Endothelial cell of umbilical vein (primary cell): ENCODE data around the gene MCU. TPM values are rescaled to one million over a fixed set of nuclear protein-coding genes. Genes with fewer than 3 reads are reported as not detected.

Source experiments
- BruUV-seq: library from RNA; stranded (reverse); fragments of 400-500 nt; replicated peaks from 2 replicates; lab custom pipeline; 2021; lab: Mats Ljungman, UMichigan
- CTCF ChIA-PET: fragments of 300-600, 350-600 bp; sonication (Branson Sonifier 250); formaldehyde crosslinking; loops from one replicate; lab custom pipeline; 2021; ENCODE audit warnings: antibody characterized with exemption, inconsistent platforms; lab: Charles Lee
- POLR2A ChIA-PET: fragments of 300-600, 350-600 bp; sonication (Branson Sonifier 250); formaldehyde crosslinking; loops from one replicate; lab custom pipeline; 2021; ENCODE audit warnings: antibody characterized with exemption, inconsistent platforms; lab: Charles Lee
- DNase-seq: peaks from one replicate; pipeline ENCODE4 v3.0.0-alpha.2; 2011; ENCODE audit warnings: low read depth, low spot score
- FAIRE-seq: peaks from 2 replicates; lab custom pipeline; 2011; peaks lifted over from hg19 to GRCh38; lab: Jason Lieb, UNC
- H2AFZ ChIP-seq: 2 replicates; pipeline ENCODE4 v1.6.0; 2012; ENCODE audit warnings: low read depth, low read length, control low read depth, inconsistent platforms
- H3K27ac ChIP-seq: 2 replicates; pipeline ENCODE4 v1.5.1; 2011; ENCODE audit warnings: low read depth, mild to moderate bottlenecking, control low read depth, low read length, moderate library complexity; ENCODE audit not compliant: insufficient read depth
- H3K27me3 ChIP-seq, 2 experiments: 2 replicates each; pipeline versions ENCODE4 v1.6.0 to v1.6.1; 2011; ENCODE audit warnings: low read length in 2 of 2, mixed read lengths in 1 of 2; ENCODE audit not compliant: control insufficient read depth in 2 of 2, insufficient read depth in 2 of 2
- H3K36me3 ChIP-seq, 2 experiments: 2 replicates in 1 of 2; 3 replicates in 1 of 2; pipeline ENCODE4 v1.5.1; 2011; ENCODE audit warnings: low read length in 2 of 2, mild to moderate bottlenecking in 1 of 2, moderate library complexity in 1 of 2; ENCODE audit not compliant: control insufficient read depth in 2 of 2, insufficient read depth in 2 of 2; ENCODE audit errors: extremely low read depth in 1 of 2
- H3K4me1 ChIP-seq: 3 replicates; pipeline ENCODE4 v1.5.1; 2011; ENCODE audit warnings: mild to moderate bottlenecking, low read length; ENCODE audit not compliant: control insufficient read depth, insufficient read depth; ENCODE audit errors: extremely low read depth
- H3K4me2 ChIP-seq: 2 replicates; pipeline ENCODE4 v1.6.1; 2011; ENCODE audit warnings: low read length, control low read depth, mixed read lengths; ENCODE audit not compliant: insufficient read depth
- H3K4me3 ChIP-seq, 3 experiments: fragments of 200-600 bp in 1 of 3; sonication (generic), shearing (Covaris generic) in 1 of 3; replicated peaks in 1 of 3; 2 replicates each; pipeline ENCODE4 v1.5.1; 2011 to 2016; ENCODE audit warnings: control low read depth in 3 of 3, low read length in 3 of 3, mild to moderate bottlenecking in 2 of 3, inconsistent platforms in 1 of 3, low read depth in 1 of 3, moderate library complexity in 1 of 3; ENCODE audit not compliant: insufficient read depth in 1 of 3
- H3K79me2 ChIP-seq: 2 replicates; pipeline ENCODE4 v1.6.0; 2012; ENCODE audit warnings: low read length, inconsistent platforms; ENCODE audit not compliant: control insufficient read depth, insufficient read depth
- H3K9ac ChIP-seq: replicated peaks from 2 replicates; pipeline ENCODE3; 2011; ENCODE audit warnings: low read length, control low read depth; ENCODE audit not compliant: insufficient read depth; ENCODE audit errors: extremely low read depth
- H3K9me1 ChIP-seq: replicated peaks from 3 replicates; pipeline ENCODE4 v1.6.0; 2011; ENCODE audit warnings: mild to moderate bottlenecking, low read length; ENCODE audit not compliant: control insufficient read depth, insufficient read depth; ENCODE audit errors: extremely low read depth
- H3K9me3 ChIP-seq: replicated peaks from 2 replicates; pipeline ENCODE4 v1.5.1; 2012; ENCODE audit warnings: low read length, inconsistent platforms; ENCODE audit not compliant: control insufficient read depth, insufficient read depth
- H4K20me1 ChIP-seq: replicated peaks from 2 replicates; pipeline ENCODE3; 2011; ENCODE audit warnings: mild to moderate bottlenecking, low read length; ENCODE audit not compliant: control insufficient read depth, insufficient read depth; ENCODE audit errors: extremely low read depth
- EZH2 ChIP-seq: IDR thresholded peaks from 2 replicates; pipeline ENCODE4 v1.6.1; 2012; ENCODE audit warnings: borderline replicate concordance, low read depth, mild to moderate bottlenecking, moderate library complexity, low read length, inconsistent platforms; ENCODE audit not compliant: severe bottlenecking
- FOS ChIP-seq: IDR thresholded peaks from 2 replicates; pipeline ENCODE4 v1.6.1; 2011; ENCODE audit warnings: mild to moderate bottlenecking, low read length, moderate library complexity, borderline replicate concordance; ENCODE audit not compliant: insufficient read depth
- GATA2 ChIP-seq: IDR thresholded peaks from 2 replicates; pipeline ENCODE4 v1.7.0; 2011; ENCODE audit warnings: low read depth, mild to moderate bottlenecking, moderate library complexity, mixed read lengths, low read length; ENCODE audit not compliant: insufficient read length, insufficient read depth
- JUN ChIP-seq: IDR thresholded peaks from 2 replicates; pipeline ENCODE4 v1.6.1; 2011; ENCODE audit warnings: borderline replicate concordance, low read depth; ENCODE audit not compliant: insufficient read length, insufficient read depth
- MYC ChIP-seq: IDR thresholded peaks from one replicate; pipeline ENCODE4 v1.6.1; 2011; ENCODE audit warnings: mild to moderate bottlenecking, low read depth, low read length
- POLR2A ChIP-seq: IDR thresholded peaks from 2 replicates; pipeline ENCODE4 v1.6.1; 2012; ENCODE audit warnings: low read depth, mild to moderate bottlenecking, control low read depth, low read length
- POLR2AphosphoS5 ChIP-seq: IDR thresholded peaks from 2 replicates; pipeline ENCODE4 v1.6.1; 2012; ENCODE audit warnings: low read depth, mild to moderate bottlenecking, control low read depth, low read length, moderate library complexity; ENCODE audit not compliant: insufficient read depth
- dilution Hi-C: fragments of 300-500 bp; cut with MboI; formaldehyde crosslinking; loops from one replicate; pipeline ENCODE4 v1.15.0; 2019; ENCODE audit warnings: low sequenced_read_pairs; ENCODE audit not compliant: extremely low pct_ligation_motif_present
- intact Hi-C: fragments of 100-400 bp; cut with micrococcal nuclease; formaldehyde crosslinking; loops from one replicate; pipeline ENCODE4 v1.10.0; 2022
- polyA plus RNA-seq, 4 experiments: library from polyadenylated mRNA; depleted of rRNA in 3 of 4; stranded (reverse) in 3 of 4; unstranded in 1 of 4; fragments of >200 nt; gene quantifications; 2 replicates each; pipeline versions ENCODE4 v1.2.1 to v1.2.3, GENCODE V29; 2011 to 2012; ENCODE audit warnings: missing spikeins in 1 of 4
- total RNA-seq: library from RNA; stranded (reverse); gene quantifications from 2 replicates; pipeline ENCODE4 v1.2.3, GENCODE V29; 2021
- TF ChIP-seq, protein P1 (sequence below), 2 donors: IDR thresholded peaks; 1 replicate in 1 of 2; 2 replicates in 1 of 2; pipeline ENCODE4 v1.5.1; 2011; ENCODE audit warnings: low read length in 2 of 2, mild to moderate bottlenecking in 2 of 2, moderate library complexity in 2 of 2, control low read depth in 1 of 2, inconsistent platforms in 1 of 2, low read depth in 1 of 2; ENCODE audit not compliant: insufficient read depth in 1 of 2; ENCODE audit errors: extremely low read depth in 1 of 2
- TF ChIP-seq, protein P2 (sequence below): IDR thresholded peaks from 2 replicates; pipeline ENCODE4 v1.6.1; 2011; ENCODE audit not compliant: insufficient read depth, insufficient read length

Gene MCU
- total and polyA plus RNA-seq, 2 donors (not counting 3 experiments of a cell fraction or from before 2014, with no cell fraction given): 25.2 to 37.2 TPM

DNA sequence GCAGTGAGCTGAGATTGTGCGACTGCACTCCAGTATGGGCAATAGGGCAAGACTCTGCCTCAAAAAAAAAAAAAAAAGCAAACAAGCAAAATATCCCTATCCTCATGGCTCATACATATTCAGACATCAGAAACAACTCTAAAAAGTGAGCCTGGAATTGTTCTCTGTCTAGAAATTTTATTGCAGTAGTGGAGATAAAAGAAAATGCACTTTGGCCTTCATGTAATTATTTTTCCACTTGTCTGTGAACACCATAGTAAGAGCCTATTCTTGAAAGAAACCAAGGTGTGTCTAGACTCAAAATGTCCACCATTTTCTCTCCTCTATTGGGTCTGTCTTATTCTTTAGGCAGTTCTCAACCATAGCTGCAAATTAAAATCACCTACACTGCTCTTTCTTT lies 30.5 kb upstream of the MCU start:
- Histone ChIP-seq H3K36me3 (no peaks in the 10 kb centered on the region), H3K27ac (no peak overlapping the region), H2AFZ (no peak overlapping the region), H3K9me3 (no peaks in the 10 kb centered on the region), H3K4me2 (no peak overlapping the region), H3K27me3 (no peaks in the 10 kb centered on the region), H3K9ac (no peak overlapping the region), H3K9me1 (no peaks in the 10 kb centered on the region), H3K4me1 (no peaks in the 10 kb centered on the region), H4K20me1 (no peaks in the 10 kb centered on the region), H3K4me3 (no peak overlapping the region), H3K79me2 (no peaks in the 10 kb centered on the region)
- POLR2A ChIA-PET: no interaction called here
- FAIRE-seq: no peak
- dilution Hi-C loops (no loop called here), intact Hi-C loops (no loop called here)
- no peak for DNase-seq
- BruUV-seq: no TSS peak
- CTCF ChIA-PET: interaction anchor here (1.7 kb wide), 1 partner anchor 11 kb away, joined by 5 read pairs; no protein-coding TSS in a partner anchor
- TF ChIP-seq, protein P1, sequence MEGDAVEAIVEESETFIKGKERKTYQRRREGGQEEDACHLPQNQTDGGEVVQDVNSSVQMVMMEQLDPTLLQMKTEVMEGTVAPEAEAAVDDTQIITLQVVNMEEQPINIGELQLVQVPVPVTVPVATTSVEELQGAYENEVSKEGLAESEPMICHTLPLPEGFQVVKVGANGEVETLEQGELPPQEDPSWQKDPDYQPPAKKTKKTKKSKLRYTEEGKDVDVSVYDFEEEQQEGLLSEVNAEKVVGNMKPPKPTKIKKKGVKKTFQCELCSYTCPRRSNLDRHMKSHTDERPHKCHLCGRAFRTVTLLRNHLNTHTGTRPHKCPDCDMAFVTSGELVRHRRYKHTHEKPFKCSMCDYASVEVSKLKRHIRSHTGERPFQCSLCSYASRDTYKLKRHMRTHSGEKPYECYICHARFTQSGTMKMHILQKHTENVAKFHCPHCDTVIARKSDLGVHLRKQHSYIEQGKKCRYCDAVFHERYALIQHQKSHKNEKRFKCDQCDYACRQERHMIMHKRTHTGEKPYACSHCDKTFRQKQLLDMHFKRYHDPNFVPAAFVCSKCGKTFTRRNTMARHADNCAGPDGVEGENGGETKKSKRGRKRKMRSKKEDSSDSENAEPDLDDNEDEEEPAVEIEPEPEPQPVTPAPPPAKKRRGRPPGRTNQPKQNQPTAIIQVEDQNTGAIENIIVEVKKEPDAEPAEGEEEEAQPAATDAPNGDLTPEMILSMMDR (IDR thresholded peaks at IDR 0.05; ENCODE audit: extremely low read depth in 1 of 2, insufficient read depth in 1 of 2, low read depth in 1 of 2, low read length in 2 of 2): no peak
- TF ChIP-seq FOS: no peak
- TF ChIP-seq MYC: no peak
- TF ChIP-seq POLR2A: no peak
- TF ChIP-seq GATA2: no peak
- TF ChIP-seq, protein P2, sequence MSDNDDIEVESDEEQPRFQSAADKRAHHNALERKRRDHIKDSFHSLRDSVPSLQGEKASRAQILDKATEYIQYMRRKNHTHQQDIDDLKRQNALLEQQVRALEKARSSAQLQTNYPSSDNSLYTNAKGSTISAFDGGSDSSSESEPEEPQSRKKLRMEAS: no peak
- TF ChIP-seq POLR2AphosphoS5: no peak
- no peak for TF ChIP-seq JUN
- TF ChIP-seq EZH2: no peak
